Renal pelvis (tissue), 4 donors: ENCODE data around the gene PPM1H. TPM values are rescaled to one million over a fixed set of nuclear protein-coding genes. Genes with fewer than 3 reads are reported as not detected.
"Not testable (repeated sequence)": the region's sequence is repeated elsewhere in the genome, so short reads cannot be mapped to it uniquely, and the experiment has no call there.

Experiments used
- DNase-seq: peaks from one replicate; pipeline ENCODE4 v3.0.0-alpha.2; 2013
- polyA plus RNA-seq, 3 donors: library from polyadenylated mRNA; unstranded; fragments of 120-200 nt; gene quantifications; one replicate each; pipeline ENCODE4 v1.2.1, GENCODE V29; 2013; ENCODE audit not compliant: insufficient read length in 3 of 3

The PPM1H gene
- polyA plus RNA-seq, 3 donors: 27.7 to 28.9 (median 27.7) TPM

DNA sequence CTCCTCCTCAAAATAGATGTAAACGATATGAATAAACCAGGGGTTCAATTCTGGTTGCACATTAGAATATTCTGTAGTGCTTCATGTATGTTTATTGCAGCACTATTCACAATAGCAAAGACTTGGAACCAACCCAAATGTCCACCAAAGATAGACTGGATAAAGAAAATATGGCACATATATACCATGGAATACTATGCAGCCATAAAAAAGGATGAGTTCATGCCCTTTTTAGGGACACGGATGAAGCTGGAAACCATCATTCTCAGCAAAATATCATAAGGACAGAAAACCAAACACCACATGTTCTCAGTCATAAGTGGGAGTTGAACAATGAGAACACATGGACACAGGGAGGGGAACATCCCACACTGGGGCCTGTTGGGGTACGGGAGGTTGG is 55.7 kb downstream of the PPM1H start:
- not testable (repeated sequence) for DNase-seq

DNA sequence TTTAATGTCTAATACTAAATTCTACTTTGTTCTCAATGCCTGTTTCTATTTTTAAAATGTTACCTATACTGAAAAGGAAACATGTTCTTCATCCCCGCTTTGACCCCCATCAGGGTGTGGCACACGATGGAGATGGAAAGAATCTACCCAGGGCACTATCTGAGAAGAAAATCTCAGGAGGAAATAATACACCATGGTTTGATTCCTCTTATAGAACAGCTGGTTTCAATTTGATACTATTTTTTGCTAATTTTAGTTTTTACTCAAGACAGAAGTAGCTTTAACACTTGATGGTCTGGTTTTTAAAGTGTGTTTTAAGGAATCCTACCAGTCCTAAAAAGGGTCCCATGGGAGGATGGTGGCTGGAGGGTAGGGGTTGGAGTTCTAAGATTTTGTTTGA is 56.7 kb downstream of the PPM1H start:
- DNase-seq: no peak

DNA sequence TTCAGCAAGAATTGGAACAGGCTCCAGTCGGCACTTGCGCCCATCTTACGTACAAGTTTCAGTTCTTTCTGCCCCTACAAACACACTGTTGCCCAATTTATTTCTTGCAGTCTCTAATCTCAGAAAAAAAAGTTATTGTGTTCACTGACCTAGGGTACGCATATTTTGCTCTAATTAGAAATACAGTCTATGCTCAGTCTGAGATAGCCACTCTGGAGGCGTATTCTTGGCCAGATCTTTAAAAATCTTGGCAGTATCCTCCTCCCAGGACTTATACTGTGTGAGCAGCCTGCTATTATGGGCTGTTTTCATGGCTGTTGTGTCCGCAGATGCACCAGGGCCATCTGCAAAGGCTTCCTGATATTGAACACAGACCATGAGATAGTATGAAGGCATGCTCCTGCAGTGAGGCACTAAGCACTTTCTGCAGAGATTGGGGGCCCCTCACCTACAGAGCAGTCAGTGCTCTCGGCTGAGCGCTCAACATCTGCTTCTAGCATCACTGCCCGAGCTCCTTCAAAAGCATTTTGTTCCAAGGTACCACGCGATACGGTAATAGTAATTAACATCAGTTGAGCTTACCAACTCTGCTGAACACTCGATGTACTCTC is 57.9 kb downstream of the PPM1H start:
- DNase-seq: no peak

DNA sequence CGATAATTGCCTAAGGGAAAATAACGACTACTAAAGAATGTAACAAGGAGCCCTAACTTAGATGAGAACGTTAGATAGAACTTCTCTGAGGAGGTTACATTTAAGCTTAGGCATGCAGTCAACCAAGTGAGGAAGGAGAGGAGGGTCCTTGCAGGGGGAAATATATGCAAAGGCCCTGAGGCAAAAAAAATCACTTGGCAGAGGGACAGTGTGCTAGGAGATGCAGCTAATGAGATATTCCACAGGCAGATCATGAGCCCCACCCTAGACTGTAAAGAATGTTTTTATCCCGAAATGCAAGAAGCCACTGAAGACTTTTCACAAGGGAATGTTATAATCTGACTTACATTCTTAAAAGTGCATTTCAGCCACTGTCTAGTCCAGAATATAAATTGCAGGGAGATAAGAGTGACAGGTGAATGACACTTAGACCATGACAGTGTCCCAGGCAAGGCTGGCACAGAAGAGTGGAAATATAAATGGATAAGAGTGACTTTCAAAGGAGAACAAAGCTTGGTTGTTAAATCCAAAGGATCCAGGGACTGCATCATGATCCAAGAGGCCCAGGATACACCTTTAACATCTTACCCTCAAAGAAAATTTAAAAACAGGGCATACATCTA is 61.0 kb downstream of the PPM1H start:
- no peak for DNase-seq

GRCh38 chr12:62873116-62873825 is 61.7 kb downstream of the PPM1H start:
- no peak for DNase-seq

DNA sequence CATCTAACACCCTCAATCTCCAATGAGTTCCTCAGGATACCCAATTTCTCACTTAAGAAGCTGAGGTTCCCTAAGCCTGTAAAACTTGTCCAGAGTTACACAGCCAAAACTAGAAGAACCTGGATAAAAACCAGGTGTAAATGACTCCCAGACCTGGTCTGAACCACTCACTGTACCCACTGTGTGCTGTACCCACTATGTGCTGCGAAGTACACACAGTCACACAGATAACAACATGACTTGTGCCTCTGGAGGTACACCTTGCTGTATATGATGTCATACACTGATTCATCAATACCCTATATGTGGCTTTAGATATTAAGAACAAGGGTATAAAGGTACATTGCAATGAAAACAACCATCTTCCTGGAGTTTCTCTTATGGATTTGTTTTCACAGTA is 66.1 kb downstream of the PPM1H start:
- DNase-seq: no peak

DNA sequence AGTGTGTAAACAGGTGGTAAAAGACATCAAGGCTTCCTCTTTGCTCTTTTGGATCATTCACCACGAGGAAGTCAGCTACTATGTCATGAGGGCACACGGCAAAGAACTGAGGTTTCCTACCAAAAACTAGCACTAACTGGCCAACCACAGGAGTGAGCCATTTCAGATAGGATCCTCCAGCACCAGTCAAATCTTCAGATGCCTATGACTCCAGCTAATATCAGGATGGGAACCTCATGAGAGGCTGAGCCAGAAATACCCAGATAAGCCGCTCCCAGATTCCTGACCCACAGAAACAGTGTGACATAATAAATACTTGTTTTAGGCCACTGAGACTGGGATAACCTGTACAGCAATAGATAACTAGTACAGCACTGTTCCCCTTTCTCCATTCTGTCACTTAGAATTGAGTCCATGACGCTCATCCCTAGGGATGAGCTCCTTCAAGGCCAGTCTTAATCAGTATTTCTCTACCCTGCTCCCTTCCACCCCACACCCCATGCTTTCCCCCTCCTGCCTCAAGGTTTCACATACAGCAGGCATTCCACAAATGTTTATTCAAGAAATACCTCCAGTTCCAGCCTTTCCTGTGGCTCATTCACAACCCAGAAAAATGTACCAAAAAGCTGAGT is 68.4 kb downstream of the PPM1H start:
- no peak for DNase-seq

DNA sequence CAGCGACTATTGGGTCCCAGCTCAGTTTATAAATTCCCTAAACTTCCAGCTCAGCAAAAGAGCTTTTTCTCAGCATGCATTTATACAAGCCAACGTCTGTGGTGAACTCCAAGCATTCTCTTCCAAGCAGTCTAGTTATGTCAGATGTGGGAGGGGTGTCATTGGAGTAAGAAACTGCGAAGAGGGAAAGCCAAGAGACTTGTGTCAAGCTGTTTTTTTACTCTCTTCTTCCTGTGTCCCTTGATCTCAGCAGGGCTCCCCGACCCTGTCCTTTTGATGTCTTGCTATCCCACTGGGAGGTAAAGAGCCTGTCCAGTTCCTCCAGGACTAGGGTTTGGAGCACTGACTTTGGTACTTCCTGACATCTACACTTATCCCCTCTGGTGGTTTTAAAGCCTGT is 69.0 kb downstream of the PPM1H start:
- DNase-seq: no peak

- no peak for DNase-seq
These were observed 69.9 kb downstream of the PPM1H start for GRCh38 chr12:62865065-62865464.

GRCh38 chr12:62862259-62862881 is 72.6 kb downstream of the PPM1H start:
- no peak for DNase-seq

DNA sequence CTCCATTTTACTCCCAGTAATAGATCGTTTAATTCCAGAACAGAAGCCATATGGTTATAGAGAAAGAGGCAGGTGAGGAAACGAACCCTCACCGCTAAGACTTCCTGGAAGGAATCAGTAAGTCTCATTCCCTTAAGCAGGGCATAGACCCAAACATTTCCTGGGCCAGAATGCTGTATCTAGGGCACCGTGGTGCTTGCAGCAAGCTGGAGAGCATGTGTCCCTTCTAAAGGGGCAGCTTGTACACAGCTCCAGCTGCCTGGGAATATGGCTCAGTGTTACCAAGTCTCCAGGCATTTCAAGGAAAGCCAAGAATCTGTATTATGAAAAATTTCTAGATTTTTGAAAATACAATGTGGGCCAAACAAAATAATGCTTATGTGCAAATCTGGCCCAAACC is 73.4 kb downstream of the PPM1H start:
- DNase-seq: no peak

DNA sequence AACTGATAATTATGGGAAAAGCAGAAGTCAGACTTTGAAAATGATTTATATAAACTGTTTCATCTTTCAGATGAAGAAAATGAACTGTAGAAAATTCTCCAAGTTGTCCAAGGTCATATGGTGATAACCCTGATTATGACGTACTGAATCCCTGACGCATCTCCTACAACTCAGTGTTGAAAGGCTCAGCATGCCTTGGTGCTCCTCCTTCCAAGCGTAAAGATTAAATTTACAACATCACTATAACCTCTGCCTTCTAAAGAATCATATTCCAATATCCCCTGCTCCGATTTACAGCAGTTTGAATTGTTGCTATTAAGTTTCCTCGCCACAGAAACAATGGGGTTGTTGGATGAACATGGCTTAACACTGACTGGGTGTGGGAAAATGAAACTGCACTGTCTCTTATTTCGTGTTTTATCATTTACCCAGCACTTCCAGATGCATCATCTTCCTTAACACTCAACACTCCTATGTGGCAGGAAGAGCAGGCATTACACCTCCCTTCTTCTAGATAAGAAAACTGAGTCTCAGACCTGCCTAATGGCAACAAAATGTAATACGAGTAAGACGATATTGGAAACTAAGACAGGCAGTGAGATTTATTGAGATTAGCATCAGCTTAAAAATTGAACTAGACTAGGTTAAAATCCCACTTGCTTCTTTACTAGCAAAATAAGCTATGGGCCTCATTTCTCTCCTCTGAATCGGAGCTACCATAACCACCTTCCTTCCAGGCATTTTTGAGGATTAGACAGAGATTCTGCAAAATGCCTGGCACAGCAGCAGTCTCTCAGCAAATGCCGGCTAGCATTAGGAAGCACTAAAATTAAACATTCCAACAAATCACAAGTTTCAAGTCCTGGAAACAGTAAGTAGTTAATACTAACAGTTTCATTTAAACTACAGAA is 74.2 kb downstream of the PPM1H start:
- DNase-seq: no peak

GRCh38 chr12:62860020-62860419 is 74.9 kb downstream of the PPM1H start:
- DNase-seq: no peak

- DNase-seq: no peak
These were observed 75.6 kb downstream of the PPM1H start for GRCh38 chr12:62859321-62859737.

- no peak for DNase-seq
These were observed 78.5 kb downstream of the PPM1H start for GRCh38 chr12:62856454-62856853.

DNA sequence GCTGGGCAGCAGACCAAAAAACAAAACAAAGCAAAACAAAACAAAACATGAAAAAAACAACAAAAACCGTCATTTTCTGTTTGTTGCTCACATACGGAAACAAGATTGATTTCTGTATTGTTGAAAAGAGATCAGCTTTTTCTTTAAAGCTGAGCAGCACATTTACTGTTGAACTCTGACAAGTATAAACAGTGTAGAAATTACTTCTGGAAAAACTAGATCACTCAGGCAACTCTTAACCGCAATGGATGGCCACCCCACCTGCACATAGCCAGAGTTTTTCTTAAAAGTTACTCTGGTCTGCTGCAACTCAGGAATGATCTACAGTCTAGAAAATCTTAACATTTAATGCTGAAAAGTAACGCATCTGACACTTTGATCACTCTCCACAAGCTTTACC is 80.9 kb downstream of the PPM1H start:
- DNase-seq: no peak

- DNase-seq: no peak
These were observed 85.6 kb downstream of the PPM1H start for GRCh38 chr12:62849398-62849797.

- DNase-seq: no peak
These were observed 86.5 kb downstream of the PPM1H start for GRCh38 chr12:62848418-62848817.

DNA sequence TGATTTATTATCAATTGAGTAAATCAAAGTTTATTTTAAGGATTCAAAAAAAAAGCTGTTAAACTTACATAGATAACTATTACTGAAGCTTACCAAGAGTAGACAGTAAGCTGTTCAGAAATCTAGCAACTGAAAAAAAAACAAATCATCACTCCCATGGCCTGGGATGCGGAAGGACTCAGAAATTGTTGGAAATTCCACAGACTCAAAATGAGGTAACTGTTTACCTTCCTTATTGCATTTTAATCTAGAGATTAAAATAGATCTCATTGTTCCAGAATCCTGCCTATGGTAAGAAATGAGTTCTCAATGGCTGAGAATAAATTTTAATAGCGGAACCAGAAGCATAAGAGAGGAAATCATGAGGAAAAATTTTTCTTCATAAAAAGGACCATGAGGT is 87.2 kb downstream of the PPM1H start:
- DNase-seq: no peak

DNA sequence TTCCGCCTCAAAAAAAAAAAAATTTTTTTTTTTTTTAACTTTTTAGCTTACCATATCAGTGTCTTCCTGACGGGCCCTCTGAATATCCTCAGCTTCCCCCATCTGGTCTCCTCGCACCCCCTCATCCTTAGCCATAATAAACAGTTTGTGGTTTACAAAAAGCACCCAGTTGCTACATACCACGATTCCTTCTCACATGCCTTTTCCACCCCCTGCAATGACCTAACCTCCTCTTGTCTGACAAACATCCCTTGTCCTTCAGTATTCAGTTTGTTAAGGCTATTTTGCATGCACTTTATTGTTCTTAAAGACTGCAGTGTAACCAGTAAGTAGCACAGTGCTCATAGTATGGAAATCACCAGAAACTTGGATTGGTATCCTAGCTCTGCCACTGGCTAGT is 88.5 kb downstream of the PPM1H start:
- no peak for DNase-seq

DNA sequence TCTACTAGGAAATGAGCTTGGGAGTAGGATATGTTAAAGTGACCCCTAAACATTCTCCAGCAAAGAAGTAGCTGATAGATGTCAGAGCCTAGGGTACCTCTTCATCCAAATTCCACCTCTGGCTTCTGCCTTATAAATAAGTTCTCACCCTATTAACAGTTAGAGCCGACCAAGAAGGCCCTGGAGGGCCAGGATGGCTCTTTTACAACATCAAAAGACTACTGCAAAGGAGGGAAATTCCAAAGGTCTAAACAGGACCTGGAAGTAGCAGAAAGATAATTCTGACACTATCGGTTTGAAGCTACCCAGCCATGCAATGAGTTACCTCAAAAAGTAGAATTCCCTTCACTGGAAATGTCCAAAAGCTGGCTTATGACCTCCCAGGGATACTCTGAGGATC is 90.0 kb downstream of the PPM1H start:
- no peak for DNase-seq
